Activated CD8-positive, alpha-beta memory T cell treated with anti-CD3 and anti-CD28 coated beads, Interleukin-2, amount 50 U/mL, for 24 hours (primary cell): ENCODE results near the gene SCRT2.
"Not testable (repeated sequence)": the region's sequence is repeated elsewhere in the genome, so short reads cannot be mapped to it uniquely, and the experiment has no call there.

Experiments used
- DNase-seq: peaks from one replicate; pipeline ENCODE4 v3.0.0-alpha.2; 2020; ENCODE audit errors: extremely low read depth

Gene SCRT2

GRCh38 chr20:701401-702129 lies 26.0 kb upstream of the SCRT2 start:
- no peak for DNase-seq

GRCh38 chr20:699811-700338 lies 24.3 kb upstream of the SCRT2 start:
- no peak for DNase-seq

- no peak for DNase-seq
Measured at GRCh38 chr20:699342-699741, 23.7 kb upstream of the SCRT2 start.

GRCh38 chr20:698276-698675 lies 22.7 kb upstream of the SCRT2 start:
- DNase-seq = no peak

- no peak for DNase-seq
Measured at GRCh38 chr20:697826-698225, 22.2 kb upstream of the SCRT2 start.

- DNase-seq = no peak
Measured at GRCh38 chr20:695165-695866, 19.7 kb upstream of the SCRT2 start.

- no peak for DNase-seq
Measured at GRCh38 chr20:694496-694895, 18.9 kb upstream of the SCRT2 start.

GRCh38 chr20:693786-694185 lies 18.2 kb upstream of the SCRT2 start:
- DNase-seq = not testable (repeated sequence)

- DNase-seq = no peak
Measured at GRCh38 chr20:692044-692443, 16.4 kb upstream of the SCRT2 start.

GRCh38 chr20:689947-690346 lies 14.3 kb upstream of the SCRT2 start:
- DNase-seq = no peak

GRCh38 chr20:689348-689747 lies 13.7 kb upstream of the SCRT2 start:
- no peak for DNase-seq

- DNase-seq = no peak
Measured at GRCh38 chr20:688809-689212, 13.2 kb upstream of the SCRT2 start.

- no peak for DNase-seq
Measured at GRCh38 chr20:687468-688203, 12.0 kb upstream of the SCRT2 start.

GRCh38 chr20:684676-685319 lies 9.2 kb upstream of the SCRT2 start:
- no peak for DNase-seq

GRCh38 chr20:682123-682522 lies 6.5 kb upstream of the SCRT2 start:
- no peak for DNase-seq

- no peak for DNase-seq
Measured at GRCh38 chr20:680638-681187, 5.1 kb upstream of the SCRT2 start.

- DNase-seq = no peak
Measured at GRCh38 chr20:677957-678356, 2.4 kb upstream of the SCRT2 start.

GRCh38 chr20:676967-677366 lies 1.4 kb upstream of the SCRT2 start:
- DNase-seq = no peak

- no peak for DNase-seq
Measured at GRCh38 chr20:676315-676937, 824 bp upstream of the SCRT2 start.

- DNase-seq = no peak
Measured at GRCh38 chr20:675033-675452, 559 bp downstream of the SCRT2 start.

GRCh38 chr20:673603-674001 lies 2.0 kb downstream of the SCRT2 start:
- DNase-seq = no peak
